Measurements from ENCODE around the gene DLX3. TPM values are rescaled to one million over a fixed set of nuclear protein-coding genes. Genes with fewer than 3 reads are reported as not detected.
A peak's percentile ranks its signal among the peaks of the same experiment; 100 is the strongest.

DLX3 gene
- total RNA-seq, 1 donor from 2014 or later: 0.82 TPM

GRCh38 chr17:49957350-49957749, 37.7 kb downstream of the DLX3 start:
- DNase-seq: no peak

GRCh38 chr17:49956780-49957179, 38.2 kb downstream of the DLX3 start:
- no peak for DNase-seq

DNA sequence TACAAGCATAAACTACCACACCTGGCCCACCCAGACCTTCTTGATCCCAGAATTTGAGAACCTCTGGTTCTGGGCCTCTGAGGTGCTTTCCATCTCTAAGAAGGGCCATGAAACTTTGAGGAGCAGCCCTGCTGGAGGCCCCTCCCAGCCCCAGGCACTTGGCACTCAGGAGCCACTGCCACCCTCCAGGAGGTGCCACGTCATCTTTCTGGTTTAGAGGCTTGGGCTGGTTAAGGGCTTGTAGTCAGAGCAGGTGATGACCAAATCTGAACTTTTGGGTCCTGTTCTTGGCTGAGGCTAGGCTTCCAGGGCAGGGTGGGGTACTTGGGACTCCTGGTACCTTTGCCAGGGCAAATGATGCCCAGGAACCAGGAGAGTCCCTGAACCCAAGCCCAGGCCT, 39.9 kb downstream of the DLX3 start:
- no peak for DNase-seq

- DNase-seq: no peak
Observed at GRCh38 chr17:49952912-49953497, 42.0 kb downstream of the DLX3 start.

GRCh38 chr17:49952209-49952911, 42.7 kb downstream of the DLX3 start:
- peak; percentile 82 for DNase-seq

GRCh38 chr17:49951362-49952082, 43.5 kb downstream of the DLX3 start:
- DNase-seq: no peak

GRCh38 chr17:49949634-49950033, 45.4 kb downstream of the DLX3 start:
- DNase-seq: no peak

- DNase-seq: no peak
Observed at GRCh38 chr17:49946964-49947584, 48.0 kb downstream of the DLX3 start.

GRCh38 chr17:49946208-49946607, 48.8 kb downstream of the DLX3 start:
- no peak for DNase-seq

GRCh38 chr17:49944273-49944870, 50.7 kb downstream of the DLX3 start:
- DNase-seq: no peak

- DNase-seq: no peak
Observed at GRCh38 chr17:49942947-49943346, 52.1 kb downstream of the DLX3 start.

DNA sequence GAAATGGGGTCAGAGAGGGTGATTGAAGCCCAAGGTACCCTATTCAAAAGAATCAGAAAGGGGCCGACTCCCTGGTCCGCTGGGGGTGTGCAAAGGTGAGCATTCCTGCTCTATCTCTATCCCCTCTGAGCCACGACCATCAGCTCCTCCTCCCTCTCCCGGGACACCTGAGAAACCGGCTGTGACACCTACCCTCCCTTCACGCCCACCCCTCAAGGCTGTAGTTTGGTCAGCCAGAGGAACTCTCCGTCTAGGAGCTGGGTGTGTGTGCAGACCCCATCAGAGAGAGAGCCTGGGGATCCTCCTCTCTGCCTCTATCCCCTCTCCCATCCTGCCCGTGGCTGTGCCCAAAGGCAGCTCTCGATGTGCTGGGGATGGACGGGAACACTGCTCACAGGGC, 53.6 kb downstream of the DLX3 start:
- no peak for DNase-seq

Small RNA genes within 50 kb of the gene (small RNA-seq; reads per million reads assigned to genes)
- gene RNU6-1313P (ENCODE audit: low replicate concordance): not detected

Other genes with a start within 250 kb of the DLX3 start
- gene FAM117A, start 231.1 kb downstream of the DLX3 start, total RNA-seq: 7.8 TPM
- 58.1 TPM for gene KAT7, start 206.5 kb downstream of the DLX3 start, total RNA-seq
- not detected for gene TAC4, start 147.2 kb downstream of the DLX3 start, total RNA-seq
- gene DLX4, start 26.0 kb downstream of the DLX3 start, total RNA-seq: 1.2 TPM
- gene ITGA3, start 60.9 kb upstream of the DLX3 start, total RNA-seq: 42.2 TPM
- 28.2 TPM for gene PDK2, start 100.1 kb upstream of the DLX3 start, total RNA-seq
- 1.0 TPM for gene SAMD14, start 134.9 kb upstream of the DLX3 start, total RNA-seq
- 30.1 TPM for gene PPP1R9B, start 155.5 kb upstream of the DLX3 start, total RNA-seq
- gene SGCA, start 170.8 kb upstream of the DLX3 start, total RNA-seq: 148 TPM
- 3,144 TPM for gene COL1A1, start 206.4 kb upstream of the DLX3 start, total RNA-seq

Measured in tongue (tissue), 3 donors.